OCI-LY7 (cell line): ENCODE data around the gene PHLDB1.
"Not testable (repeated sequence)": the region's sequence is repeated elsewhere in the genome, so short reads cannot be mapped to it uniquely, and the experiment has no call there.

Experiments used
- CTCF ChIP-seq: fragments of 200-600 bp; sonication (generic); conservative IDR thresholded peaks from 2 replicates; pipeline ENCODE4 v1.5.1; 2014; ENCODE audit warnings: mild to moderate bottlenecking, antibody characterized with exemption, low read length, moderate library complexity, mixed read lengths
- EZH2phosphoT487 ChIP-seq: fragments of 200-600 bp; sonication (generic); IDR thresholded peaks from 2 replicates; pipeline ENCODE4 v1.6.1; 2018; ENCODE audit warnings: low read depth, borderline replicate concordance, mild to moderate bottlenecking, mixed run types, antibody characterized with exemption, low read length, moderate library complexity, mixed read lengths

GRCh38 chr11:118682939-118683338 lies 75.5 kb downstream of the PHLDB1 start:
- not testable (repeated sequence) for TF ChIP-seq CTCF, EZH2phosphoT487
